ENCODE data around the gene ABAT.

DNA sequence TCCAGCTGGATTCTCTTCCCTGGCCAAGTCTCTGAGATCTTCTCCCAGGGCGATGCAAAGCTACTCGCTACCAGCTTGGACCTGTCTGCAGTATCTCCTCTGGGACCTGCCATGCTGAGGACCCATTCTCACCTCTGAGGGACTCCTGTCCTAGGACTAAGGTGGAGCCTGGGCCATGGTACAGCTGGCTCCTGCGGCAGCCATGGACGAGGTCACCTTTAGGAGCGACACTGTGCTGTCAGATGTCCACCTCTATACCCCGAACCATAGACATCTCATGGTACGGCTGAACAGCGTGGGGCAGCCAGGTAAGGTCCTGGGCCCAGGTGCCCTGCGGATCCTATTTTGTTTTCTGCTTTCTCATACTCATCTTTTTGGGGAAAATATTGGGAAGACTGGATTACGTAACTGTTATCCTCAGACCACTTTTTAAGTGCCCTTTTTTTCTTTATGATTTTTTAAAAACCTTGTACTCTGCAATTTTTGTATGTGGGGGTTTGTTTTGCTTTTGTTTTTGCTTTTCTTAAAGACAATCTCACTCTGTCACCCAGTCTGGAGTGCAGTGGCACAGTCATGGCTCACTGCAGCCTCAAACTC lies 48.8 kb upstream of the ABAT start:
- TF ChIP-seq CTCF (IDR thresholded peaks at IDR 0.05; ENCODE audit: insufficient read depth, low read length, poor library complexity, severe bottlenecking), result no peak
- TF ChIP-seq EZH2phosphoT487 (conservative IDR thresholded peaks at IDR 0.05; ENCODE audit: low read length), result no peak

Data from SU-DHL-6 (cell line).